Stimulated activated naive CD4-positive, alpha-beta T cell treated with Interleukin-2 at 50 U/mL for 16 hours (primary cell): Measurements from ENCODE around the gene UBQLN2.
"Not testable (repeated sequence)": the region's sequence is repeated elsewhere in the genome, so short reads cannot be mapped to it uniquely, and the experiment has no call there.

Experiments
- DNase-seq: peaks from one replicate; lab custom pipeline; 2025; lab: John Stamatoyannopoulos, UW

Gene UBQLN2

GRCh38 chrX:56563231-56564161, at the start of gene UBQLN2:
TSS of gene UBQLN2 (plus strand) at chrX:56563627. CDS start at chrX:56563874, 247 bp downstream.
- DNase-seq: peak; percentile 77

GRCh38 chrX:56519642-56520041, 43.8 kb upstream of the UBQLN2 start:
- no peak for DNase-seq

- DNase-seq: not testable (repeated sequence)
Observed at GRCh38 chrX:56529482-56530007, 33.9 kb upstream of the UBQLN2 start.

GRCh38 chrX:56530011-56530410, 33.4 kb upstream of the UBQLN2 start:
- no peak for DNase-seq

GRCh38 chrX:56550667-56551066, 12.8 kb upstream of the UBQLN2 start:
- DNase-seq: no peak

- no peak for DNase-seq
Observed at GRCh38 chrX:56554870-56555269, 8.6 kb upstream of the UBQLN2 start.

- DNase-seq: no peak
Observed at GRCh38 chrX:56557376-56557929, 6.0 kb upstream of the UBQLN2 start.

GRCh38 chrX:56564164-56564885, 898 bp downstream of the UBQLN2 start:
- peak; percentile 23 for DNase-seq

GRCh38 chrX:56564921-56565840, 1.8 kb downstream of the UBQLN2 start:
- DNase-seq: no peak

- no peak for DNase-seq
Observed at GRCh38 chrX:56569378-56570057, 6.1 kb downstream of the UBQLN2 start.

GRCh38 chrX:56572975-56573374, 9.5 kb downstream of the UBQLN2 start:
- no peak for DNase-seq

- DNase-seq: no peak
Observed at GRCh38 chrX:56574861-56575260, 11.4 kb downstream of the UBQLN2 start.

GRCh38 chrX:56576721-56577120, 13.3 kb downstream of the UBQLN2 start:
- no peak for DNase-seq

GRCh38 chrX:56588397-56589188, 25.2 kb downstream of the UBQLN2 start:
- DNase-seq: no peak

GRCh38 chrX:56591830-56592229, 28.4 kb downstream of the UBQLN2 start:
- DNase-seq: not testable (repeated sequence)

GRCh38 chrX:56600141-56600540, 36.7 kb downstream of the UBQLN2 start:
- no peak for DNase-seq

GRCh38 chrX:56600987-56601386, 37.6 kb downstream of the UBQLN2 start:
- DNase-seq: no peak

GRCh38 chrX:56615282-56615681, 51.9 kb downstream of the UBQLN2 start:
- DNase-seq: no peak
